HG03025 (cell line): ENCODE data around the gene ZNF358.

Experiments used
- ATAC-seq: cut with Tn5 transposase; IDR thresholded peaks from one replicate; pipeline ENCODE4 v1.9.1; 2021; ENCODE audit warnings: mild to moderate bottlenecking, moderate library complexity; ENCODE audit not compliant: unreplicated experiment, low FRiP score

ZNF358 gene

DNA sequence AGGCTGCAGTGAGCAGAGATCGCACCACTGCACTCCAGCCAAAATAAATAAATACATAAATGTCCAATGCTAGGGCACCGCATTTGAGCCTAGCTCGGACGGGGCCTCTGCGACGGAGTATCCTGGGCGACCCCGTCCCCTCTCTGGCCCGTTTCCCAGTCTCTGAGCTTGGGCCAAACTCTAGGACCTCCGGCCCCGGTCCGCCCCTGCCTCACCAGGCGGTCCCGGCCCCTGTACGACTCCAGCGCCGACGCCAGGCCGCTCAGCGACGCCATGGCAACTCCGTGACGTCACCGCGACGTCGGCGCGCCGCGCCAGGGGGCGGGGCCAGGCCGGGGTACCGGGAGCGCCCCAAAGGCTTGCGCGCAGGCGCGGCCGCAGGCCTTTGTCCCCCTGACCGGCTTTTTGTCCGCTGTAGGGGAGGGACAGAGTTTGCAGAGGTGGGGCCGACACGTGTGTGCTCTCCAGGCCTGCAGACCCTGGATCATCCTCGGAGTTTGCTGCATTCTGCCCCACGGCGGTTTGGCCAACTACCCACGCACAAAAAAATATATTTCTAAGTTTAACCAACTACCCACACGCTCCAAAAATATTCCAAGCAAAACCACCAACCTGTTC lies 27.1 kb upstream of the ZNF358 start, which contains the start of gene PEX11G:
Gene PEX11G, minus strand, starts transcription at position 300 of the 618 bp plus-strand sequence. Its CDS starts 25 bp downstream, at position 275.
- ATAC-seq, result no peak

DNA sequence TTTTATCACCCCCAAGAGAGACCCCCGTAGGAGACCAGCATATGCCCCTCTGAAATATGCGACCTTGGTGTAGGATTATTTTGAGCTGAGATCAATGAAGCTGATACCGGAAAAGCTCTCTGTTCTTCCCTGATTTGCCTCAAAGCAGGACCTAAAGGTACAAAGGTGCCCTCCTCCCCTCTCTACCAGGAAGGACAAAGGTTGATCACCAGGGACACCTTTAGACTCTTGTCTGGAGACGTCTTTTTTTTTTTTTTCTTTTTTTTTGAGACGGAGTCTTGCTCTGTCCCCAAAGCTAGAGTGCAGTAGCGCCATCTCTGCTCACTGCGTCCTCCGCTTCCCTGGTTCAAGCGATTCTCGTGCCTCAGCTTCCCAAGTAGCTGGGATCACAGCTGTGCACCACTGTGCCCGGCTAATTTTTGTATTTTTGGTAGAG lies 26.3 kb upstream of the ZNF358 start:
- ATAC-seq, result no peak

DNA sequence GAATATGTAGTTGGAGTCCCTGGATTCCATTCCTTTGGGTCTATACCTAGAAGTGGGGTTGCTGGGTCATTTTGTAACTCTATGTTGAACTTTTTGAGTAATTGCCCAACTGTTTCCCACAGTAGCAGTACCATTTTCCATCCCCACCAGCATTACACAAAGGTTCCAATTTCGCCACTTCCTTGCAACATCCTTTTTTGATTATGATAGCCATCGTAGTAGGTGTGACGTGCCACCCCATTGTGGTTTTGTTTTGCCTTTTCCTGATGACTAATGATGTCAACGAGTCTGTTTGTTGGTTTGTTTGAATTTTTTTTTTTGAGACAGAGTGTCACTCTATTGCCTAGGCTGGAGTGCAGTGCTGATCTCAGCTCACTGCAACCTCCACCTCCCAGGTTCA lies 23.8 kb upstream of the ZNF358 start:
- no peak for ATAC-seq

DNA sequence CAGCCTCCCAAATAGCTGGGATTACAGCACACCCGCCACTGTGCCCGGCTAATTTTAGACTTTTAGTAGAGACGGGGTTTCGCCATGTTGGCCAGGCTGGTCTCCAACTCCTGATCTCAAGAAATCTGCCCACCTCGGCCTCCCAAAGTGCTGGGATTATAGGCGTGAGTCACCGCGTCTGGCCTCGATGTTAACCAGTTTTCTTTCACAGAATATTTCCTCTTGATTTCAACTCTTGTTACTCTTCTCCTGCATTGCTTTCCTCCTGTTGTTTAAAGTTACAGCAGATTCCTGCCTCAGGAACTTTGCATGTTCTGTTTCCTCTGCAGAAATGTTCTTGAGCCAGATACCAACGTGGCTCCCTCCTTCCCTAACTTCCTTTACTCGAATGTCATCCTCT lies 23.3 kb upstream of the ZNF358 start:
- no peak for ATAC-seq

DNA sequence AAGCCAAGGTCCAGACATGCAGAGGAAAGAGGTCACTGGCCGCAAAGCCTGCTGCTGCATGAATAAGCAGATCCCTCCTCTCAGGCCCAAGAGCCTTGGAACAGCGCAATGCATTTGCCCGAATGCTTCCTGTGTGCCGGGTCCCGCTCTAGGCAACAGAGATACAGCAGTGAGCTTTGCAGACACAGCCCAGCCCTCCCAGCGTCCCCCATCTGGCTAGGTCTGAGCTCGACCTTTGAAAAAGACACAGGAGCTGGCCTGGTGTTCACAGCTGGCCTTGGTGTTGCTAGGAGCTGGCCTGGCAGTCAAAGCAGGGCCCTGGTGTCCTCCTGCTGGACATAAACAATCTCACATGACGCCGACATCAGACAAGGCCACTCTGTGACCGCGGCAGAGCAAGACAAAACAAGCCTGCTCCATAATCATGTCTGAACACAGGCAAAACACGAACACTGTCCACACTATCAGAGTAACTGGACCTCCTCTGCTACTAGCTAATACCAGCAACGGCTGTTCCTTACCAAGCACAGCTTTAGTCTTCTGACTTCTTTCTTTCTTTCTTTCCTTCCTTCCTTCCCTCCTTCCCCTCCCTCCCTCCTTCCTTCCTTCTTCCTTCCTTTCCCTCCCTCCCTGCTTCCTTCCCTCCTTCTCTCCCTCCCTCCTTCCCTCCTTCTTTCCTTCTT lies 21.3 kb upstream of the ZNF358 start:
- no peak for ATAC-seq

DNA sequence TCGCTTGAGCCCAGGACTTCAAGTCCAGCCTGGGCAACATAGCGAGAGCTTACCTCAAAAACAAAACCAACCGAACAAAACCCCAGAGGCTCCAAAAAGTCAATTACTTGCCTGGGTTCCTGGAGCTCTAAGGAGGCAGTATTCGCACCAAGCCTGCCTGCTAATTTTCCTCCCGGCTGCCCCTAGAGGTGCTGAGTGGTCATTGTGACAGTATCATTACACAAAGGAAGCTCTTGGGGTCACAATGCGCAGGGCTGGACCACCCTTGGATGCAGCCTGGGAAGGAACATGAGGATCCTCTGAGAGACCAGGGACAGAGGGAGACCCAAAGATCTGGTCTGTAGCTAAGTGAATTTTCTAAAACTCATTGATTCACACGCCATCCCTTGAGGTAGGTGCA lies 18.6 kb upstream of the ZNF358 start:
- ATAC-seq, result no peak

DNA sequence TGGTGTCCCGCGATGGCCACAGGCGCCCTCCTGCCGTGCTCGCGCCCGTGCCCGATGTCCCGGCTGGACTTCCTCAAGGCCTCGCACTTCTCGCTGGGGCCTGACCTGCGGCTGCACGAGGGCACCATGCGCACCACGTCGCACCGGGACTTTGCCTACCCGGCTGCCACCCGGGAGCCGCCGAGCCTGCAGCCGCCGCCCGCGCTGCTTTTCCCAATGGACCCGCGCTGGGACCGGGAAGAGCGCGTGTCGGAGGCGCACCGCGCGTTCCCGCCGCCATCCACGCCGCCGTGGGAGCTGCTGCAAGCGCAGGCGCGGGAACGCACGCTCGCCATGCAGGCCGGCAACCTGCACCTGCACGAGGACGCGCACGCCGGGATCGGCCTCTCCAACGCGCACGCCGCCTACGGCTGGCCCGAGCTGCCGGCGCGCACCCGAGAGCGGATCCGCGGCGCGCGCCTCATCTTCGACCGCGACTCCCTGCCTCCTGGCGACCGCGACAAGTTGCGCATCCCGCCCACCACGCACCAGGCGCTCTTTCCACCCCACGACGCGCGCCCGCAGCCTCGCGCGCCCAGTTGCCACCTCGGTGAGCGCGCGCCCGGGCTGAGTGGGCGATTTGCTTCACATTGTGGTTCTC lies 15.0 kb upstream of the ZNF358 start:
- no peak for ATAC-seq

DNA sequence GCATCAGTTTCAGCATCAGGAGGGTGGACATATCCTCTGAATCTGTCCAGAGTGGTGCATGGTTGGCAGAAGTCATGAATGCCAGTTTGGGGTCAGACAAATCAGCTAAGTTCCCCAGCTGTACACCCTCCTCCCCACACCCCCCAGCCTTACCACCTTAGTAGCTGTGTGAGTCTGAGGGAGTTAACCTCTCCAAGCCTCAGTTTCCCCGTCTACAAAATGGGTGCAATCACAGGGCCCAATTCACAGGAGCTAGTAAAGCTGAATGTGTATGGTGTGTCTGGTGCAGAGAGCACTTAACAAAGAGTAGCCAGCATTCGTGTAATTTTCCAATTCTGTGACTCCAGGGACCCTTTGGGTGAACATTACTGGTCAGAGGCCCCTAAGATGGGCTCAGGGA lies 13.4 kb upstream of the ZNF358 start:
- no peak for ATAC-seq

DNA sequence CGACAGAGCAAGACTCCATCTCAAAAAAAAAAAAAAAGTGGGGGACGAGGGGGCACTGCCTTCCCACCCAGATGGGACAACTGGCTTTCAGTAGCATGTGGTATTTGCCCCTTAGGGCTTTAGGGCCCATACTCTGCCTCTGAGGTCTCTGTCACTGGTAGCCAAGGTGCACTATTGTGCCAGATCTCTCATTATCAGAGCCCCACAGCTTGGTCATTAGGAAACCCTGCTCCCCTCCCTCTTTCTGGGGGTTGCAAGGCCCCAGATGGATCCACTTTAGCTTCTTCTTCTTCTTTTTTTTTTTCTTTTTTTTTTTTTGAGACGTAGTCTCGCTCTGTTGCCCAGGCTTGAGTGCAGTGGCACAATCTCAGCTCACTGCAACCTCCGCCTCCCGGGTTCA lies 11.2 kb upstream of the ZNF358 start:
- no peak for ATAC-seq

DNA sequence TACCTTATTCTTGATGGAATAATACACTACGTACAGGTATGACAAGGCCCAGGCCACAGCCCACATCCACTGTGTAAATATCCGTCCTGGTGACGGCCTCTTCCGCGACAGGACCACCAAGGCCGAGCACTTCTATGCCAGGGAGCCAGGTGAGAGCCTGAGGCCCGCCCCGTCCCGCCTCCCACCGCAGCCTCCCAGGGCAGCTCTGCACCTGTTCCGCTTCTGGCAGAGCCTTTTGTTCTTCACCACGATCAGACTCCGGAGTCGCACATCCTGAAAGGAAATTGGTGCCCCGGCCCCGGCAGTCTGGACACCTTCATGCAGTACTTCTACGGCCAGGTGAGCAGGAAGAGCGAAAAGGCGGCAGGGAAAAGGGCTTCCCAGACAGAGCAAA lies 10.6 kb upstream of the ZNF358 start:
- ATAC-seq, result no peak

DNA sequence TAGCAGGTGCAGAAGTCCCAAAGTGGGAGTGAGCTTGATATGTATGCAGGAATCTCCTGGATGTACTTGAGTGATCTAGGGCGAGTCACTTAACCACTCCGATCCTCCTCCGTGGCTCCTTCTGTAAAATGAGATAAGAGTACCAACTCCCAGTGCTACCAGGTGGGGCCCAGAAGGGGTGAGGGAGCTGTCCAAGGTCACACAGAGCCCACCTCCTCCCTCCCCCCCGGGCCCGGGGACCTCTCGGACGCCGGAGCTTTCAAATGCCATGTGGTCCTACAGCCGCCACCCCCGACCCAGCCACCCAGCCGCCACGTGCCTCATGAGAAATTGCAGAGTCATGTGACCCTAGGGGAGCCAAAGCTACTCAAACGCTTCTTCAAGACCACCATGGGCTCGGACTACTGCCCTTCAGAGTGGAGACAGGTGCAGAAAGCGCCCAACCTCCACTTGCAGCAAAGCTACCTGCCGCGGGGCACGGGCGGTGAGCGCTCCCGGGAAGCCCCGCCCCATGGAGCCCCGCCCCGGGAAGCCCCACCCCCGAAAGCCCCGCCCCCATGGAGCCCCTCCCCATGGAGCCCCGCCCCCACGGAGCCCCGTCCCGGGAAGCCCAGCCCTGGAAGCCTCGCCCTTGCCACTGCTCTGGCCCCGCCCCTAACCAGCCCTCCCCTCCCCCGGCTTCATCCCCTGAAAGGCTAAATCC lies 10.1 kb upstream of the ZNF358 start:
- ATAC-seq, result no peak

DNA sequence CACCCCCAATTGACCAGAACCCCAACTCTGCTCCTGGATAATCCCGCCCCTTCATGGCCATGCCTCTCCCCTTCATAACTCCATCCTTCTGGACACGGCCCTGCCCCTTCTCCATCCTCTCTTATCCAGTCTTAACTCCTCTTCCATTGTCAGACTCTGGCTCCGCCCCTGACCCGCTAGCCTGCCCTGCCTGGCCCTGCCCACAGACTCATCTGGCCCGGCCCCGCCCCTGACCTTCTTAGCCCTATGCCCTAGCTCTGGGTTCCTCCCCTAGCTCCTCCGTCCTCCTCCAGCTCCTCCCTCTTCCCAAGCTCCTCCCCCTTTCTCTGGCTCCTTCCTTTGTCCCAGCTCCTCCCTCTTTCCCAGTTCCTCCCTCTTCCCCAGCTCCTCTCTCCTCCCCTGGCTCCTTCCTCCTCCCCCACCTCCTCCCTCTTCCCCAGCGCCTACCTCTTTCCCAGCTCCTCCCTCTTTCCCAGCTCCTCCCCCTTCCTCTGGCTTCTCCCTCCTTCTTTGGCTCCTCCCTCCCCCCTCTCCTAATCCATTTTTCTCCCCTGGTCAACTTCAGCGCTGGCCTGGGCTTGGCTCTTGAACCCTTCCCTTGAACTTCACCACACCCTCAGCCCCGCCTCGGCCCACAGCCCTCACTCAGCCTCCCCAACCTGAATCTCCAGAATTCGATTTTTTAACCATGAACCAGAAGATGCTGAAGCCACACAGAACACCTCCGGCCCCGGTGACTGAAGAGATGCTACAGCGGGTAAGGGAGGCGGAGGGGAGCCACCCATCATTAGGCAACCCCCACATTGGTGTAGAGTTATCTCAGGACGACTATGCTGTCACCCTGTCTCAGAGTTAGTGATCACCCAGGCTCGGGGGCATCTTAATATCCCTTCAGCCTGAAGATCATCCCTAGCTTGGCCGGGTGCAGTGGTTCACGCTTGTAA lies 9.2 kb upstream of the ZNF358 start:
- ATAC-seq, result no peak

DNA sequence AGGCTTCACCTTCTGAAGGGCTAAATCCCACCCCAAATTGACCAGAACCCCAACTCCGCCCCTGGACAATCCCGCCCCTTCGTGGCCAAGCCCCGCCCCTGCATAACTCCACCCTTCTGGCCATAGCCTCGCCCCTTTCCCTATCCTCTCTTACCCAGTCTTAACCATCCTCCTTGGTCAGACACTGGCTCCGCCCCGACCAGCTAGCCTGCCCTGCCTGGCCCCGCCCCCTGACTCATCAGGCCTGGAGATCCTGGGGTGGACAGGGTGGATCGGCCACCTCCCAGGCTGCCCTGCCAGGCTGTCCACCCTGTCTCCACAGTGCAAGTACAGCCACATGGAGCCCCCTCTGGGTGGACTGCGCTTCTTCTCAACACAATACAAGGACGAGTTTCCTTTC lies 8.0 kb upstream of the ZNF358 start:
- ATAC-seq, result no peak

DNA sequence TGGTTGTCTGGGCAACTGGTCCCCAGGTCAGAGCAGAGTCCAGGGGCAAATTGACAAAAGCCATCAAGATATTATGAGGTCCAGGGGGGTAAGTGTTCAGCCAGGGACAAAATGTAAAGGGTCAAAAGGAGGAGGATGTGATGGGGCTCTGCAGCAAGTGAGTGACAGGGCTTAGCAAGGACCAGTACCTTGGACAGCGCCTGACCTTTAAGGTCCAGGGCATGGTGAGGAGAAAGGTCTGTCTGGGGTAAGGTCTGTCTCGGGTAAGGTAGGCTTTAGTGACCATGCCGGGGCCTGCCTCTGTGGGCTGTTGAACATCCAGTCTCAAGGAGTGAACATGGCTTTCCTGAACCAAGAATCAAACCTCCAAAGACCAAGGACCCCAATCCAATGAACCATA lies 6.3 kb upstream of the ZNF358 start:
- no peak for ATAC-seq

DNA sequence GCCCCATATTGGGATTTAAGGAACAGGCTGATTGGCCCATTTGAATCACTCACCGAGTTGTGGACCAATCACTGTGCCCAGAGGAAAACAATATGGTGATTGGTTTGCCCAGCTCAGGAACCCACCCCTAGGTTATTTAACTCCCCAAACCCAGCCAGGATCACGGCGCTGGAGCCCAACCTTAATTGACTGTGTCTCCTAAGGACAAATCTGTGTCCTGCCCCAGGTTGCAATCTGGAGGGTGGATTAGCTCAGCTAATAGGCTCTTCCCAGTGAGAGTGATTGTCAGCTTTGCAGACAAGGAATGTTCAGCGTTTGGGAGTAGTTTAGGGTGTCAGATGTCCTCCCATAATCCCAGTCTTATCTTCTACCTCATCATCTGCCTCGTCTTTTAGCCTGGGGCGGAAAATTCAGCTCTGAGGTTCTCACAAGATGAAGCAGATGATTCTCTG lies 3.5 kb upstream of the ZNF358 start:
- no peak for ATAC-seq

DNA sequence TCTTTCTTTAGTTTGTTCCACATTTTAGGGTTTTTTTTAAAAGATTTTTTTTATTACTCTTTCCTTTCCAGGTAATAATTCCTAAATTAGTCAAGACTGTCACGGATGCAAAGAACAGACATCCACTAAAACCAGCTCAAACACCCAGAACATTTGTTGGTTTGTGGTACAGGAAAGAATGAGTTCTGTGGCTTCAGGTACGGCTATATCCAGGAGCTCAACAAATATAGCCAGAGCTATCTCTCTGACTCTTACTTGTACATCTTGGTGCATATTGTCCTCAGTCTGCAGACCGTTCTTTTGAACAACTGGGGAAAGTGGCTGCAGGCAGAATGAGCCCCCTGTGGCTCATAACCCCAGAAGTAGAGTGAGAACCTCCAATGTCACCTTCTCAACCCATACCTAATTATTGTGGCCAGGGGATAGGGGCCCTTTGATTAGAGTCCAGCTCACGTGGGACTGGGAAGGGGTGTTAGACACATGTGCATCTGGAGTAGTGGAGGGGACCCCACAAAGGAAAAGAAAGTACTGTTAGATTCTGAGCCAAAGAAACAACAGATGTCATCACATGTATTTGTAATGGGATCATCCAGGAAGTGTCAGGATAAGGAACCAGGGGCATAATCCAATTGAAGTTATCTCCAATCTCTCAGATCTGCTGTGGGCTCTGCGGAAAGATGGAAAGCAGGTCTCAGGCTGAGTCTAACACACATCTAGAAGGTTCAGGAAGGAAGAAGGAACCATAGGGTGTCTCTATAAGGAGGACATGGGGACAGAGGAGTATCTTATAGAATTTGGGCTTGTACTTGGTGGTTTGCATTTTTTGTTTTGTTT lies 1.9 kb upstream of the ZNF358 start:
- ATAC-seq, result no peak

DNA sequence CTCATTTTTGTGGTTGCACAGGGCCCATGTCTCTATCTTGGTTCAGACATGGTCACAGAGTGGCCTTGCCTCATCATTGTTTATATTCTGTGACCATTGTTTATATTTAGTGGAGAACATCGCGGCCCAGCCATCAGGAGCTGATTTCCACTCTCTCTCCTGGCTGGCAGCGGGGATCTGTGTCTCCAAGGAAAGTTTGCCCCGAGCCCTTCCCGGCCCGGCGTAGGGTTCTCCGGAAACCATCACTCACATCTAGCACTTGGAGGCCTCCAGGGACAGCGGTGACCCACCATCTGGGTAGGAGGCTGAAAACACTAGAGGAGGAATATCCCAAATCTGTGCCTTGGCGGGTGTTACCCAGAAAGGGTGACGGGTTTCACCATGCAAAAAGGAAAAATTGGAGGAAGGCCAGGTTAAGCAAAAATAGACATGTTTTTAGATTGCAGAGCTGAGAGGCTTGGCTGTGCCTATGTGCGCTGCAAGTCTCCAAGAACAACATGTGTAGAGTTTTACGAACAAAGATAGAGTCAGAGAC lies 726 bp upstream of the ZNF358 start:
- no peak for ATAC-seq

DNA sequence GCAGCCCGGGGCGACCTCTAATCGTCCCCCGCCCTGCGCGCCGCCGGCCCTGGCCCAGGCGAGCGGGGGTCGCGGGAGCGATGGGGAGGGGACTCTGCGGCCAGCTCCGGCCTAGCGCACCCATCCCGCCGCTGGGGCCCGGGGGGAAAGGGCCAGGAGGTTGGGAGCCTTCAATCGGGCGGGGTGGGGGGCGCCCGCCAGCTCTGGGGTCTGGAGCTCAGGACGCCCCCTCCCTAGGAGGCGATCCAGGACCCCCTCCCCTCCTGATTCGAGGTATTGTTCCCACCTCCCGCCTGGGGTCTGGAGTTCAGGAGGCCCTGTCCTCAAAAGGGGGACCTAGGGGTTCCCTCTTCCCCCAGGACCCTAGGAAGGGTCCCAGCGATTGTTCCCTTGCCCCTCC lies 430 bp downstream of the ZNF358 start:
- no peak for ATAC-seq

DNA sequence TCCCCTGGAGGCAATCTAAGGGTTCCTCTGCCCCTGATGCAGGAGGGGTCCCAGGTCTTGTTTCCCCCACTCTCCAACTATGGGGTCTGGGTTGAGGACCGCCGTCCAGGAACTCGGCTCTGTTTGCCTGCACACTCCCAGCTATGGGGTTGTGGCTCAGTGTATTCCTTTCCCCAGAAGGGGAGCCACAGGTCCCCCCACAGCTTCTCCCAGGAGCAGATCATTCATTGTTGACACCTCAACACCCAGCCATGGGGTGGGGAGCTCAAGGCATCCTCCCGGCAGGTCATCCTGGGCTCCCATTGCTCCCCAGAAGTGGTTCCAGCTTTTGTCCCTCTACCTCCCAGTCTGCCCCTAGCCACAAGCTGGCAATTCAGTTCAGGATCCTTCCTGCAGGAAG lies 975 bp downstream of the ZNF358 start:
- ATAC-seq, result no peak
